Measurements from ENCODE around the gene HERC3. TPM values are rescaled to one million over a fixed set of nuclear protein-coding genes. Genes with fewer than 3 reads are reported as not detected.

HERC3 gene
- total RNA-seq, 1 experiment from 2014 or later: 34.9 TPM

DNA sequence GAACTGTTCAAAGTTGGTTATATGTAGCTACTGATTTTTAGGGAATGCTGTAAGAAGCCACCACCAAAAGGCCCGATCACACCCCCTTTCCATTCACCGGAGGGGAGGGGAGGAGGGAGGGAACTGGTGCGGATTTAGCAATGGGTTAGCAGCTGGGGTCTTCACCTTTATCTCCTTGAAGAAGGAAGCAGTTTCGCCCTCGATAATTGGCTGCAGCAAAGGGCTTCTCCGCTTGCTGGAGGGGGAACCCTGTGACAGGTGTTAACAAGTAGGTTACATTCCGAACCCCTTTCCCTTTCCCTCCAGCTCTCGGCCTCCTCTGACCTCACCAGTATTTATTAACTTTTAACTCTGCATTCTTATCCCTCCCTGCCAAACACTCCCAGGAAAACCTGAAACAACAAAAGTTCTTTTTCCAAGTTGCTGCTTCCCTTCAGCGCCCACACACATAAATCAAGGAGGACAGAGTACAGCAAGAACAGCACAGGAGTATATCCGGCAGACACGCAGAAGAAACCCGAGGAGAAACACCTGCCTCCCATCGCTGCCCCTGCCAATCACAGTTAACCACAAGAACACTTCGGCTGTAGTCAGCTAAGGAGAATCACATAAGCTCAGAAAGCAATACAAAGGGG, 145.1 kb downstream of the HERC3 start:
- CTCF ChIA-PET: interaction anchor here (0.6 to 1.7 kb wide), 7 partner anchors 12 to 211 kb away, joined by 3 to 7 read pairs (median 3); no protein-coding TSS in a partner anchor
- POLR2A ChIA-PET: interaction anchor here (0.6 to 1.2 kb wide), 3 partner anchors 10 to 68 kb away, joined by 3 read pairs; no protein-coding TSS in a partner anchor
- TF ChIP-seq, protein P1, sequence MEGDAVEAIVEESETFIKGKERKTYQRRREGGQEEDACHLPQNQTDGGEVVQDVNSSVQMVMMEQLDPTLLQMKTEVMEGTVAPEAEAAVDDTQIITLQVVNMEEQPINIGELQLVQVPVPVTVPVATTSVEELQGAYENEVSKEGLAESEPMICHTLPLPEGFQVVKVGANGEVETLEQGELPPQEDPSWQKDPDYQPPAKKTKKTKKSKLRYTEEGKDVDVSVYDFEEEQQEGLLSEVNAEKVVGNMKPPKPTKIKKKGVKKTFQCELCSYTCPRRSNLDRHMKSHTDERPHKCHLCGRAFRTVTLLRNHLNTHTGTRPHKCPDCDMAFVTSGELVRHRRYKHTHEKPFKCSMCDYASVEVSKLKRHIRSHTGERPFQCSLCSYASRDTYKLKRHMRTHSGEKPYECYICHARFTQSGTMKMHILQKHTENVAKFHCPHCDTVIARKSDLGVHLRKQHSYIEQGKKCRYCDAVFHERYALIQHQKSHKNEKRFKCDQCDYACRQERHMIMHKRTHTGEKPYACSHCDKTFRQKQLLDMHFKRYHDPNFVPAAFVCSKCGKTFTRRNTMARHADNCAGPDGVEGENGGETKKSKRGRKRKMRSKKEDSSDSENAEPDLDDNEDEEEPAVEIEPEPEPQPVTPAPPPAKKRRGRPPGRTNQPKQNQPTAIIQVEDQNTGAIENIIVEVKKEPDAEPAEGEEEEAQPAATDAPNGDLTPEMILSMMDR (IDR thresholded peaks at IDR 0.05; ENCODE audit: unreplicated experiment): no peak
- BruUV-seq (replicated peaks): no TSS peak
- H3K27me3 Mint-ChIP-seq (ENCODE audit: insufficient read depth, unreplicated experiment): no peaks in the 10 kb centered on the region
- no peak overlapping the region for H3K4me3 Mint-ChIP-seq (ENCODE audit: unreplicated experiment)
- intact Hi-C loops (cut with micrococcal nuclease): no loop called here
- no peak for DNase-seq (ENCODE audit: unreplicated experiment)
- no peak overlapping the region for H3K27ac Mint-ChIP-seq (ENCODE audit: low read depth, unreplicated experiment)
- no peaks in the 10 kb centered on the region for H3K4me1 Mint-ChIP-seq (ENCODE audit: insufficient read depth, unreplicated experiment)
- peaks cover 25% of the 10 kb centered on the region for H3K36me3 Mint-ChIP-seq (ENCODE audit: insufficient read depth, unreplicated experiment)
- H3K9me3 Mint-ChIP-seq (ENCODE audit: unreplicated experiment): no peaks in the 10 kb centered on the region

DNA sequence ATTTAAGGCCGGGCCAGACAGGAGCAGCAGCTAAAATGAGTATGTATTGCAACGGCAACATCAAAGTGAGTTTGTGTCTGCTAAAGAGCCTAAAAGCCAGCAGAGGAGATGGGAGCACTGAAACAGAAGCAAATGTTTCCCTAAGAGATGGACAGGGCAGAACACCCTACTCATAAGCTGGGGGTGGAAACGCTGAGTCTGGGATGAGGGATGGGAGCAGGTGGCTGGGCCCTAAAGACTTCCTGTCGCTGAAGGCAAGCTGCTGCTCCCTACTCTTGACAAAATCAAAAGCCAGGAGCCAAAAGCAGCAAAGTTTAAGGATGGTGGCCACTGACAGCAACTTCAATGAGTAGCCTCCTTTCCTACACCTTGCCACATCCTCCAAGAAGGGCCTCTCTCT, 145.9 kb downstream of the HERC3 start:
- Mint-ChIP-seq H3K36me3 (ENCODE audit: insufficient read depth, unreplicated experiment) (peaks cover 25% of the 10 kb centered on the region), H3K4me1 (ENCODE audit: insufficient read depth, unreplicated experiment) (no peaks in the 10 kb centered on the region), H3K27me3 (ENCODE audit: insufficient read depth, unreplicated experiment) (no peaks in the 10 kb centered on the region), H3K27ac (ENCODE audit: low read depth, unreplicated experiment) (no peak overlapping the region), H3K4me3 (ENCODE audit: unreplicated experiment) (no peak overlapping the region), H3K9me3 (ENCODE audit: unreplicated experiment) (no peaks in the 10 kb centered on the region)
- TF ChIP-seq, protein P1 (IDR thresholded peaks at IDR 0.05; ENCODE audit: unreplicated experiment): no peak
- ChIA-PET CTCF (interaction anchor here (0.7 to 1.1 kb wide), 3 partner anchors 16 to 34 kb away, joined by 3 read pairs; no protein-coding TSS in a partner anchor), POLR2A (interaction anchor here (1.0 to 1.2 kb wide), 2 partner anchors 9 to 13 kb away, joined by 3 read pairs; no protein-coding TSS in a partner anchor)
- BruUV-seq (replicated peaks): no TSS peak
- intact Hi-C loops (cut with micrococcal nuclease): no loop called here
- DNase-seq (ENCODE audit: unreplicated experiment): no peak

DNA sequence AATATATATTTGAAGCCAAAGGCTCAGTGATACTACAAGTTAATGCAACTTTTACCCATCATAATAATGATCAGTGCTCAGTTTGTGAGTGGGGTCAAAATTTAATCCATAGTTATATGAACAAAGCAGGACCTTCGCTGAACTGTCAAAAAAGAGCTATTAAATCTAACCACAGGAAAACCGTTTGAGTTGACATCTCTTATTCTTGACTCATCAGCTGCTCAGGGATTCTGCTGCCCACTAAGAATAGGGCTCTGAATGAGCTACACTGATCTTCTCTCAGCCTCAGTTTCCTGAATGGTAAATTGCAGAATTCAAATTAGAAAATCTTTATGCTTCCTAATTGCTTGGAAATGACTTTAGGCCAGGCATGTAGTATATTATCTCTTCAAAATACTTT, 150.3 kb downstream of the HERC3 start:
- no peaks in the 10 kb centered on the region for H3K9me3 Mint-ChIP-seq (ENCODE audit: unreplicated experiment)
- intact Hi-C loops (cut with micrococcal nuclease): no loop called here

DNA sequence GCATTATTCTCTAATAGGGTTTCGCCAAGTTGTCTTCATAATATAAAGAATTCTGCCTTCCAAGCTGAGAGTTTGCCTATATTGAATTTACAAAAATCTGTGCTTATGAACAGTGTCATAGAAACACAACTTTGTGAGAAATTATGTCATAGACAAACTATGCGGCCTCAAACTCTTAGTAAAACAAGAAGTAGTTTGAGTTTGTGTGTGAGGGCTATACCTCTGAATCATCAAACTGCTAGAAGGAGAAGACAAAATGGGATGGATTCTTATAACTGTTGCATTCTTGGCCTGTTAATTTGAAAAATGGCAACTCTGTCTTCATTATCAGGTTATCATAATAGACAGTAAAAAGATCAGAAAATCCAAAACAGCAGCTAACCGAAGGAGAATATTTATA, 151.4 kb downstream of the HERC3 start:
- H3K27me3 Mint-ChIP-seq (ENCODE audit: insufficient read depth, unreplicated experiment): no peaks in the 10 kb centered on the region
- ChIA-PET CTCF (interaction anchor here (0.7 kb wide), 1 partner anchor 204 kb away, joined by 4 read pairs; no protein-coding TSS in a partner anchor), POLR2A (no interaction called here)
- DNase-seq (ENCODE audit: unreplicated experiment): no peak
- no peak overlapping the region for H3K4me3 Mint-ChIP-seq (ENCODE audit: unreplicated experiment)
- H3K27ac Mint-ChIP-seq (ENCODE audit: low read depth, unreplicated experiment): no peak overlapping the region
- H3K36me3 Mint-ChIP-seq (ENCODE audit: insufficient read depth, unreplicated experiment): peaks cover 24% of the 10 kb centered on the region
- TF ChIP-seq, protein P1 (IDR thresholded peaks at IDR 0.05; ENCODE audit: unreplicated experiment): no peak
- H3K4me1 Mint-ChIP-seq (ENCODE audit: insufficient read depth, unreplicated experiment): no peaks in the 10 kb centered on the region
- intact Hi-C loops (cut with micrococcal nuclease): no loop called here
- no TSS peak for BruUV-seq (replicated peaks)
- no peaks in the 10 kb centered on the region for H3K9me3 Mint-ChIP-seq (ENCODE audit: unreplicated experiment)

More for the DNA sequence above, 150.3 kb downstream of the HERC3 start:
- ChIA-PET CTCF (interaction anchor here (0.5 to 0.6 kb wide), 2 partner anchors 152 to 292 kb away, joined by 3 read pairs; no protein-coding TSS in a partner anchor), POLR2A (no interaction called here)
- peaks cover 25% of the 10 kb centered on the region for H3K36me3 Mint-ChIP-seq (ENCODE audit: insufficient read depth, unreplicated experiment)
- H3K4me1 Mint-ChIP-seq (ENCODE audit: insufficient read depth, unreplicated experiment): no peaks in the 10 kb centered on the region
- TF ChIP-seq, protein P1 (IDR thresholded peaks at IDR 0.05; ENCODE audit: unreplicated experiment): no peak
- no peaks in the 10 kb centered on the region for H3K27me3 Mint-ChIP-seq (ENCODE audit: insufficient read depth, unreplicated experiment)
- BruUV-seq (replicated peaks): no TSS peak
- no peak overlapping the region for H3K27ac Mint-ChIP-seq (ENCODE audit: low read depth, unreplicated experiment)
- H3K4me3 Mint-ChIP-seq (ENCODE audit: unreplicated experiment): no peak overlapping the region
- no peak for DNase-seq (ENCODE audit: unreplicated experiment)
